Gastroesophageal sphincter (tissue), 3 donors: ENCODE measurements around the gene ZC3HAV1.

Experiments
- EP300 ChIP-seq: sonication (generic); formaldehyde crosslinking; IDR thresholded peaks from one replicate; pipeline ENCODE4 v1.6.1; 2017; ENCODE audit warnings: antibody characterized with exemption, mild to moderate bottlenecking
- POLR2A ChIP-seq, 2 donors: fragments of 450-650 bp; IDR thresholded peaks; one replicate each; pipeline ENCODE4 v1.6.1; 2017; ENCODE audit warnings: antibody characterized with exemption in 2 of 2, mild to moderate bottlenecking in 2 of 2, moderate library complexity in 1 of 2
- POLR2AphosphoS5 ChIP-seq: sonication (generic); formaldehyde crosslinking; IDR thresholded peaks from one replicate; pipeline ENCODE4 v1.6.1; 2017; ENCODE audit warnings: antibody characterized with exemption
- TF ChIP-seq, protein P1 (sequence below), 4 experiments: fragments of 200-600 bp in 2 of 4; fragments of 450-650 bp in 2 of 4; sonication (generic) in 1 of 4; IDR thresholded peaks; one replicate each; pipeline ENCODE4 v1.5.1; 2017 to 2019; ENCODE audit warnings: antibody characterized with exemption in 4 of 4, mild to moderate bottlenecking in 2 of 4, moderate library complexity in 2 of 4

DNA sequence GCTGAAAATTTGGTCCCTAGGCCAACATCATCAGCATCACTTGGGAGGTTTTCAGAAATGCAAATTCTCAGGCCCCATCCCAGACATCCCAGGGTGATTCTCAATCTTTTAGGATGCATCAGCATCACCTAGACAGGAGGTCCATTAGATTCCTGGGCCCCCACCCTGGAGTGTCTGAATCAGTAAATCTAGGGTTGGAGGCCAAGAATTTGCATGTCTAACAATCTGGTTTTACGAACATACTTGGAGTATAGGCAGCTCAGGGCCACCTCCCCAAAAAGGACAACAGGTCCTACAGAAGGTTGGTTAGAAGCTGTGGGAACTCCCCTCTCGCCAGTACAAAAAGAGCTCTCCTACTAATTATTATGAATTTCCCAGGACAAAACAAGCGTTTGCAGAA, 15.5 kb downstream of the ZC3HAV1 start:
- TF ChIP-seq POLR2A (IDR thresholded peaks at IDR 0.05) (no peak), EP300 (no peak), POLR2AphosphoS5 (no peak)
- TF ChIP-seq, protein P1, sequence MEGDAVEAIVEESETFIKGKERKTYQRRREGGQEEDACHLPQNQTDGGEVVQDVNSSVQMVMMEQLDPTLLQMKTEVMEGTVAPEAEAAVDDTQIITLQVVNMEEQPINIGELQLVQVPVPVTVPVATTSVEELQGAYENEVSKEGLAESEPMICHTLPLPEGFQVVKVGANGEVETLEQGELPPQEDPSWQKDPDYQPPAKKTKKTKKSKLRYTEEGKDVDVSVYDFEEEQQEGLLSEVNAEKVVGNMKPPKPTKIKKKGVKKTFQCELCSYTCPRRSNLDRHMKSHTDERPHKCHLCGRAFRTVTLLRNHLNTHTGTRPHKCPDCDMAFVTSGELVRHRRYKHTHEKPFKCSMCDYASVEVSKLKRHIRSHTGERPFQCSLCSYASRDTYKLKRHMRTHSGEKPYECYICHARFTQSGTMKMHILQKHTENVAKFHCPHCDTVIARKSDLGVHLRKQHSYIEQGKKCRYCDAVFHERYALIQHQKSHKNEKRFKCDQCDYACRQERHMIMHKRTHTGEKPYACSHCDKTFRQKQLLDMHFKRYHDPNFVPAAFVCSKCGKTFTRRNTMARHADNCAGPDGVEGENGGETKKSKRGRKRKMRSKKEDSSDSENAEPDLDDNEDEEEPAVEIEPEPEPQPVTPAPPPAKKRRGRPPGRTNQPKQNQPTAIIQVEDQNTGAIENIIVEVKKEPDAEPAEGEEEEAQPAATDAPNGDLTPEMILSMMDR (IDR thresholded peaks at IDR 0.05) = no peak
